ENCODE data around the gene RASAL1.

GRCh38 chr12:113144806-113145205, 9.2 kb upstream of the RASAL1 start:
- TF ChIP-seq EZH2 (IDR thresholded peaks at IDR 0.05; ENCODE audit: low read length, missing control alignments) (no peak), CTCF (conservative IDR thresholded peaks at IDR 0.05 in 1 of 2, IDR thresholded peaks at IDR 0.05 in 1 of 2; ENCODE audit: low read depth in 1 of 2, low read length in 2 of 2) (no peak)

All from fibroblast of lung (primary cell).